ENCODE data around the gene NUDT19. TPM values are rescaled to one million over a fixed set of nuclear protein-coding genes. Genes with fewer than 3 reads are reported as not detected.
A peak's percentile ranks its signal among the peaks of the same experiment; 100 is the strongest.
"Not testable (repeated sequence)": the region's sequence is repeated elsewhere in the genome, so short reads cannot be mapped to it uniquely, and the experiment has no call there.

Gene NUDT19
- total RNA-seq, 1 experiment from 2014 or later, result 11.8 TPM

- no peak for DNase-seq (ENCODE audit: low spot score)
- in situ Hi-C loops (cut with HindIII; ENCODE audit: low sequenced_read_pairs), result no loop called here
These were observed 17.3 kb upstream of the NUDT19 start for GRCh38 chr19:32674153-32674930.

- peak; percentile 99 for DNase-seq (ENCODE audit: low spot score)
- in situ Hi-C loops (cut with HindIII; ENCODE audit: low sequenced_read_pairs), result no loop called here
These were observed 16.5 kb upstream of the NUDT19 start, which contains the start of gene ANKRD27 for GRCh38 chr19:32674931-32675719. Gene ANKRD27, minus strand, starts transcription at chr19:32675180. Its CDS starts 16,165 bp downstream, at chr19:32659015.

DNA sequence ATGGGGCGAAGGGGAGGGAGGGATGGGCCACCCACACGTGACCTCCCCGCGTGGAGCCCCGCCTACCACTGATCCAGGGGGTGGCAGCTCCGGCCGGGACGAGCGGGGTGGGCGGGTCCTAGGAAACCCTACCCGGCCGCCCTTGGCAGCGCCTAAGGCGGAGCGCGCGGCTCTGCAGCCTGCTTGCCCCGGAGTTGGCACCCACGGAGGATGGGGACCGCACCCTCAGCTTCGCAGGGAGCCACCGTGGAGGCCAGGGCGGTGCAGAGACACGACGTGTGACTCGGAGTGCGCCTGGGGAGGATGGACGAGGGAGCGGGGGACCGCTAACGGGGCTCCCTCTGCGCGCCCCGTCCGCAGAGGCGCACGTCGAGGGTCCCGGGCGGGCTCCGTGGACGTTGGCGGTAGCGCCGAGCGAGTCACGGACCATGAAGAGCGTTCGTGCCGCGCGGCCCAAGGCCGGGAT is 15.9 kb upstream of the NUDT19 start, which contains the start of gene RGS9BP:
Gene RGS9BP, plus strand, starts transcription at position 129 of the 466 bp plus-strand sequence. CDS start 416 bp downstream, outside the sequence.
- in situ Hi-C loops (cut with HindIII; ENCODE audit: low sequenced_read_pairs), result no loop called here
- DNase-seq (ENCODE audit: low spot score), result peak; percentile 42

GRCh38 chr19:32676186-32676894 is 15.3 kb upstream of the NUDT19 start:
- DNase-seq (ENCODE audit: low spot score), result no peak
- in situ Hi-C loops (cut with HindIII; ENCODE audit: low sequenced_read_pairs), result no loop called here

DNA sequence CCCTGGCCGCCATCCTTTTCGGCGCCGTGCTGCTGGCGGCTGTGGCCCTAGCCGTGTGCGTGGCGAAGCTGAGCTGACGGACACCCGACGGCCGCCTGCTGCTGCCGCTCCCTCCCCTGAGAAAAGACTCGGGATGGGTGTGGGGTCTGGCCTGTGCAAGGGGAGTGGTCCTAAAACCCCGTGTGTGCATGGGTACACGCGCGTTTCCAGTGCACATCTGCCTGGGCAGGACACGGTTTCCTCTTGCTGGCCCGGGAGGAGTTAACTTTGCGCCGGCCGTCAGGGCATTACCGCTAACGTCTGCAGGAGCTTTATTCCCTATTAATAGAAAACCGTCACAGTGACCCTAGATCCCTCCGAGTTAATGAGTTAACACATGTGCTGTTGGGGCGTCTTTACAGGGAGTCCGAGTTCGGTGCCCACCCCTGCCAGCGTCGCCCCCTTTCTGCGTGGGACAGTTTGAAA is 14.7 kb upstream of the NUDT19 start:
- in situ Hi-C loops (cut with HindIII; ENCODE audit: low sequenced_read_pairs), result no loop called here
- DNase-seq (ENCODE audit: low spot score), result no peak

- peak; percentile 32 for DNase-seq (ENCODE audit: low spot score)
- in situ Hi-C loops (cut with HindIII; ENCODE audit: low sequenced_read_pairs), result no loop called here
These were observed 14.0 kb upstream of the NUDT19 start for GRCh38 chr19:32677657-32678056.

- in situ Hi-C loops (cut with HindIII; ENCODE audit: low sequenced_read_pairs), result no loop called here
- no peak for DNase-seq (ENCODE audit: low spot score)
These were observed 10.6 kb upstream of the NUDT19 start for GRCh38 chr19:32680986-32681385.

DNA sequence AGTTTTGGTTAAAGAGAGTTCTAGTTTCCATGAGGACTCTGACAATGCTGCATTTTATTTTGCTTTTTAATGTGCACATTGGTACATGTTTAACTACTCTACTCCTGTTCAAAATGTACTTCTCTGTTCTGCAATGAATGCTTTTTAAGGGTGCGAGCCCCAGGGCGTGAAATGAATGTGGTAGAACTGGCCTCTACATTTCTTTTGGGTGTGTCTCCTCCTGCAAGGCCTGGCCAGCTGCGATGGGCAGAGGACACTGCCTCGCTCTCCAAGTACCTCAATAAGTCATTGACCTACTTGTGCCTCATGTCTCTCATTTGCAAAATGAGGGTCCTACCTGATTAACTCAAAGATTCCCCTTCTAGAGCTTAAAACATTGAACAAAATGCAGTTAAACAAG is 9.3 kb upstream of the NUDT19 start:
- in situ Hi-C loops (cut with HindIII; ENCODE audit: low sequenced_read_pairs), result no loop called here

GRCh38 chr19:32686847-32687475 is 4.7 kb upstream of the NUDT19 start:
- DNase-seq (ENCODE audit: low spot score), result no peak
- in situ Hi-C loops (cut with HindIII; ENCODE audit: low sequenced_read_pairs), result no loop called here

More for the DNA sequence above, 9.3 kb upstream of the NUDT19 start:
- no peak for DNase-seq (ENCODE audit: low spot score)

- DNase-seq (ENCODE audit: low spot score), result no peak
- in situ Hi-C loops (cut with HindIII; ENCODE audit: low sequenced_read_pairs), result no loop called here
These were observed 3.9 kb upstream of the NUDT19 start for GRCh38 chr19:32687681-32688080.

GRCh38 chr19:32688311-32688710 is 3.3 kb upstream of the NUDT19 start:
- in situ Hi-C loops (cut with HindIII; ENCODE audit: low sequenced_read_pairs), result no loop called here
- DNase-seq (ENCODE audit: low spot score), result no peak

DNA sequence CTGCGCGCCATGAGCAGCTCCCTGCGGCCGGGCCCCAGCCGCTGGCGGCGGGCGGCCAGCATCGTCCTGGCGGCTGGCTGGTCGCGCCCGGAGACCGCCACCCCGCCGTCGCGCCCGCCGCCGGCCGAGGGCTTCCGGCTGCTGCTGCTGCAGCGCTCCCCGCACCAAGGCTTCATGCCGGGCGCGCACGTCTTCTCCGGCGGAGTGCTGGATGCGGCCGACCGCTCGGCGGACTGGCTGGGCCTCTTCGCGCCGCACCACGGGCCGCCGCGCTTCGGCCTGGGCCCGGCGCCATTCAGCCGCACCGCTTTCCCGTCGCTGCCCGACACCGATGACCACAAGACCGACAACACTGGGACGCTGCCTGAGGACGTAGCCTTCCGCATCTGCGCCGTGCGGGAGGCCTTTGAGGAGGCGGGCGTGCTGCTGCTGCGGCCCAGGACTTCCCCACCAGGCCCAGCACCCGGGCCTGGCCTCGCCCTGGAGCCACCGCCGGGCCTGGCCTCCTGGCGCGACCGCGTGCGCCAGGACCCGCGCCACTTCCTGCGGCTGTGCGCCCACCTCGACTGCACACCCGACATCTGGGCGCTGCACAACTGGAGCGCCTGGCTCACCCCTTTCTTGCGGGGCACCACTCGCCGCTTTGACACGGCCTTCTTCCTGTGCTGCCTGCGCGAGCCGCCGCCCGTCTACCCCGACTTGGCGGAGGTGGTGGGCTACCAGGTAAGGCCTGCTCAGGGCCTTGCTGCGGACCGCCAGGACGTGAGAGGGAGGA is 518 bp downstream of the NUDT19 start:
- in situ Hi-C loops (cut with HindIII; ENCODE audit: low sequenced_read_pairs), result no loop called here
- peak; percentile 53 for DNase-seq (ENCODE audit: low spot score)

- no peak for DNase-seq (ENCODE audit: low spot score)
- in situ Hi-C loops (cut with HindIII; ENCODE audit: low sequenced_read_pairs), result no loop called here
These were observed 1.1 kb downstream of the NUDT19 start for GRCh38 chr19:32692727-32693061.

- DNase-seq (ENCODE audit: low spot score); in situ Hi-C loops (cut with HindIII; ENCODE audit: low sequenced_read_pairs): not testable (repeated sequence)
These were observed 1.8 kb downstream of the NUDT19 start for GRCh38 chr19:32693151-32694108.

- in situ Hi-C loops (cut with HindIII; ENCODE audit: low sequenced_read_pairs); DNase-seq (ENCODE audit: low spot score): not testable (repeated sequence)
These were observed 2.7 kb downstream of the NUDT19 start for GRCh38 chr19:32694316-32694715.

DNA sequence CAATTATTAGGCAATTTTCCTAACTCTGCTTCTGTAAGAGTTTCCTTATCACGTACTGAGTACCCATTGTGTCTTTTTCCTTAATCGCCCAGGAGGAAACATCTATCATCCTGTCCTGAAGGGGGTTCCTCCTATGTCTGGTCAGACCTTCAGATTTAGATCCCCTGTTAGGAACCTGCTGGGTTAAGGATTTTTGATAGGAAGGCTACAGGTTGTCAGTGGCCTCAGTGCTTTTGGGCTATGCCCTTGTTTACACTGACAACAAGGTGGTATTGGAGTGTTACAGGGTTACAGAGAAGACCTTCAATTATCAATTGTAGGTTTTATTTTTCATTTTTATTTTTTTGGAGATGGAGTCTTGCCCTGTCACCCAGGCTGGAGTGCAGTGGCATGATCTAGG is 3.2 kb downstream of the NUDT19 start:
- in situ Hi-C loops (cut with HindIII; ENCODE audit: low sequenced_read_pairs); DNase-seq (ENCODE audit: low spot score): not testable (repeated sequence)

GRCh38 chr19:32695506-32695905 is 3.9 kb downstream of the NUDT19 start:
- DNase-seq (ENCODE audit: low spot score); in situ Hi-C loops (cut with HindIII; ENCODE audit: low sequenced_read_pairs): not testable (repeated sequence)

Measured in G401 (cell line).